ENCODE results near the gene TMEM14C.

TMEM14C gene

DNA sequence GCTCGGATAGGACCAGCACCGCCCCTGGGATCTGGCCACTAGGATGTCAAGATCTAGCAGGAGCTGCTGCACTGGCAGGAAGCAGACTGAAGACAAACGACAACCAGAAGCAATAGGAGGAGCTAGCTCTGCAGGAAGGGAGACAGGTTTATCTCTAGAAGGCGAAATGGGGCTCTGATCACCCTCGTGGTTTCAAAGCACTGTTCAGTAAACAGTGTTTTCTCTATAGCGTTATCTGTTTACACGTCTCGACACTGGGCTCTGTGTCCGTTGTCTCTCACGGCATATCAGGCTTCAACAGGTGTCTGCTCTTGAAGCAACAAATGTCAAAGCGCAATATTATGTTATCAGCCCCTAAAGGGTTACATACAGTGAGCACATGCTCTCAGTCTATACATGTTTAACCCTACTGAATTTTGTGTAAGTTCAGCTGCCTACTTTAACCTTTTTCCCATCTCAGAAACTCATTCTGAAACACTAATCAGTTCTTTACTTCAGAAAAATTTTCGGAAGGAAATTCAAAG, 48.6 kb downstream of the TMEM14C start:
- DNase-seq = no peak

DNA sequence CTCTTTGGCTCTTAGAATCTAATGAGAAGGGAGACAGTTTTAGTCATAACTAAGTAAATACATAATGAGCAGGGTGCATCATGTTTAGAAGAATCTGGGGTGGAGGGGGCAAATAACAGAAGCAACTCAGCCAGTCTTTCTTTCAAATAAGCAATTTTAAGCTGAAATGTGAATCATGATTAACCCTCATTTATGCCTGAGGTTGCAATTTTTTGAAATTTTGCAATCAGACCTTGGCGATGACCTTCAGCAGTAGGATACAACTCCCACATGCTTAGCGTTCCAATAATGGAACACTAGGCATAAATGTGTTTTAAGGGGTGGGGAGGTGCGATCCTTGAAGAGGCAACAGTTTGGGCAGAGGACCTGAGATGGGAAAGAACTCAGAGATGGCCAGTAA, 55.4 kb downstream of the TMEM14C start:
- DNase-seq = no peak

DNA sequence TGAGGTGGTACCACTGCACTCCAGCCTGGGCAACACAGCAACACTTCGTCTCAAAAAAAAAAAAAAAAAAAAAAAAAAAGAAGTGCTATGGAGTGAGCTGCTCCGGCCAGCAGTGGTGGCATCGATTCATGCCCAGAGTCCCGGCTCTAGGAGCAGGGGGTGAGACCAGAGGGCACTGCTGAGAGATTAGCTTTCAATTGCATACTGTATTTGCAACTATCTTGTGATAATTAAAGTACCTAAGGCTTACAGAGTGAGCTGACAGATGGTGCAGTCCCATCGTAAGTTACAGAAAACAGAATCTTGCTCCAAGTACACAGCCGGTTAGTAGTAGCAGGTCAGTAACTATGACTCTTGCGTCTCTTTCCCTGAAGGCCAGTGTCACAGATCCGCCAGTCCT, 56.2 kb downstream of the TMEM14C start:
- no peak for DNase-seq
